Stimulated activated CD8-positive, alpha-beta memory T cell treated with anti-CD3 and anti-CD28 coated beads, Interleukin-12 subunit alpha, Interleukin-12 subunit beta, amount 100 ng/mL, for 24 hours (primary cell): Measurements from ENCODE around the gene HHAT.

Experiments used
- DNase-seq: peaks from one replicate; pipeline ENCODE4 v3.0.0-alpha.2; 2020; ENCODE audit errors: extremely low read depth

Gene HHAT

GRCh38 chr1:210541680-210542358, 213.1 kb downstream of the HHAT start:
- no peak for DNase-seq

GRCh38 chr1:210551899-210552298, 223.2 kb downstream of the HHAT start:
- DNase-seq, result no peak

GRCh38 chr1:210553711-210554110, 225.0 kb downstream of the HHAT start:
- DNase-seq, result no peak

- no peak for DNase-seq
Measured at GRCh38 chr1:210554382-210554781, 225.7 kb downstream of the HHAT start.

GRCh38 chr1:210556475-210556874, 227.8 kb downstream of the HHAT start:
- no peak for DNase-seq

GRCh38 chr1:210557426-210558077, 228.8 kb downstream of the HHAT start:
- DNase-seq, result no peak

- DNase-seq, result no peak
Measured at GRCh38 chr1:210558302-210558701, 229.6 kb downstream of the HHAT start.

GRCh38 chr1:210565306-210565705, 236.6 kb downstream of the HHAT start:
- DNase-seq, result no peak

- DNase-seq, result no peak
Measured at GRCh38 chr1:210568631-210569030, 239.9 kb downstream of the HHAT start.

GRCh38 chr1:210570116-210570515, 241.4 kb downstream of the HHAT start:
- DNase-seq, result no peak

- no peak for DNase-seq
Measured at GRCh38 chr1:210571356-210572284, 242.9 kb downstream of the HHAT start.

GRCh38 chr1:210573141-210573540, 244.4 kb downstream of the HHAT start:
- DNase-seq, result no peak

- no peak for DNase-seq
Measured at GRCh38 chr1:210582205-210582970, 253.7 kb downstream of the HHAT start.

GRCh38 chr1:210584439-210585113, 255.9 kb downstream of the HHAT start:
- DNase-seq, result peak; percentile 39

GRCh38 chr1:210586771-210587170, 258.1 kb downstream of the HHAT start:
- no peak for DNase-seq

GRCh38 chr1:210587566-210587965, 258.9 kb downstream of the HHAT start:
- DNase-seq, result no peak

GRCh38 chr1:210588357-210588756, 259.7 kb downstream of the HHAT start:
- no peak for DNase-seq

- no peak for DNase-seq
Measured at GRCh38 chr1:210588946-210589345, 260.2 kb downstream of the HHAT start.

GRCh38 chr1:210591214-210591613, 262.5 kb downstream of the HHAT start:
- no peak for DNase-seq

- no peak for DNase-seq
Measured at GRCh38 chr1:210594605-210595004, 265.9 kb downstream of the HHAT start.

GRCh38 chr1:210596641-210597040, 267.9 kb downstream of the HHAT start:
- DNase-seq, result no peak
